ENCODE results near the gene KLK8. TPM values are rescaled to one million over a fixed set of nuclear protein-coding genes. Genes with fewer than 3 reads are reported as not detected.

The KLK8 gene
- polyA plus RNA-seq, 1 of the 3 experiments (the other 2 are of a cell fraction): not detected

GRCh38 chr19:50981587-50982146 is 19.7 kb downstream of the KLK8 start:
- H3F3A ChIP-seq (replicated peaks; ENCODE audit: insufficient read depth): no peaks in the 10 kb centered on the region
- H3K36me3 ChIP-seq (replicated peaks in 1 of 2; ENCODE audit: control insufficient read depth in 1 of 2, insufficient read depth in 2 of 2, low read length in 1 of 2): no peaks in the 10 kb centered on the region
- no peaks in the 10 kb centered on the region; the same call in 1 of the 2 replicates for H3K27me3 ChIP-seq (ENCODE audit: insufficient read depth)
- no peaks in the 10 kb centered on the region for H3K79me2 ChIP-seq (ENCODE audit: insufficient read depth)
- no peak overlapping the region for H3K9ac ChIP-seq
- no peak overlapping the region for H3K4me3 ChIP-seq (ENCODE audit: low read depth in 2 of 2, low read length in 1 of 2)
- H2AFZ ChIP-seq (ENCODE audit: low read depth): no peak overlapping the region
- H3K4me2 ChIP-seq: no peak overlapping the region
- TF ChIP-seq RFX5 (IDR thresholded peaks at IDR 0.05; ENCODE audit: low read length) (no peak), MAX (IDR thresholded peaks at IDR 0.05; ENCODE audit: low read depth) (no peak), POLR2AphosphoS5 (IDR thresholded peaks at IDR 0.05; ENCODE audit: low read depth, low read length) (no peak)
- H4K20me1 ChIP-seq (ENCODE audit: insufficient read depth): no peaks in the 10 kb centered on the region
- 8% methylated on average over 7 of the region's 11 CpGs for WGBS (ENCODE audit: low lambda C conversion rate)
- no peaks in the 10 kb centered on the region for H3K9me3 ChIP-seq
- H3K4me1 ChIP-seq (ENCODE audit: control insufficient read depth in 1 of 2, insufficient read depth in 2 of 2, low read depth in 1 of 2, low read length in 1 of 2): no peaks in the 10 kb centered on the region
- no peak for DNase-seq
- POLR2A ChIA-PET: no interaction called here
- no peak overlapping the region for H3K27ac ChIP-seq (ENCODE audit: low read depth in 2 of 2, low read length in 1 of 2)
- no peaks in the 10 kb centered on the region for H3K9me2 ChIP-seq
- CTCF ChIA-PET: no interaction called here

- Histone ChIP-seq H3K36me3 (replicated peaks in 1 of 2; ENCODE audit: control insufficient read depth in 1 of 2, insufficient read depth in 2 of 2, low read length in 1 of 2) (no peaks in the 10 kb centered on the region), H3F3A (replicated peaks; ENCODE audit: insufficient read depth) (no peaks in the 10 kb centered on the region), H3K79me2 (ENCODE audit: insufficient read depth) (no peaks in the 10 kb centered on the region), H3K9me2 (no peaks in the 10 kb centered on the region), H3K27ac (ENCODE audit: low read depth in 2 of 2, low read length in 1 of 2) (no peak overlapping the region), H4K20me1 (ENCODE audit: insufficient read depth) (no peaks in the 10 kb centered on the region), H3K27me3 (ENCODE audit: insufficient read depth) (no peaks in the 10 kb centered on the region; the same call in 1 of the 2 replicates), H2AFZ (ENCODE audit: low read depth) (no peak overlapping the region), H3K4me1 (ENCODE audit: control insufficient read depth in 1 of 2, insufficient read depth in 2 of 2, low read depth in 1 of 2, low read length in 1 of 2) (no peaks in the 10 kb centered on the region), H3K4me2 (no peak overlapping the region), H3K4me3 (ENCODE audit: low read depth in 2 of 2, low read length in 1 of 2) (no peak overlapping the region), H3K9me3 (no peaks in the 10 kb centered on the region), H3K9ac (no peak overlapping the region)
- CTCF ChIA-PET: no interaction called here
- no peak for DNase-seq
- POLR2A ChIA-PET: no interaction called here
- TF ChIP-seq CTCF (IDR thresholded peaks at IDR 0.05) (no peak), CHD2 (IDR thresholded peaks at IDR 0.05; ENCODE audit: low read length, partially characterized antibody) (no peak), RCOR1 (IDR thresholded peaks at IDR 0.05; ENCODE audit: low read length) (no peak), JUND (IDR thresholded peaks at IDR 0.05) (no peak), ZBTB33 (IDR thresholded peaks at IDR 0.05; ENCODE audit: borderline replicate concordance, low read depth) (no peak), MAX (IDR thresholded peaks at IDR 0.05; ENCODE audit: low read depth) (no peak), FOXM1 (IDR thresholded peaks at IDR 0.05; ENCODE audit: low read depth) (no peak)
- WGBS (ENCODE audit: low lambda C conversion rate): 9% methylated on average over 9 of the region's 13 CpGs
Measured at GRCh38 chr19:50980208-50980607, 21.2 kb downstream of the KLK8 start.

All from SK-N-SH (cell line).